ENCODE results near the gene GABRA1.

GABRA1 gene

DNA sequence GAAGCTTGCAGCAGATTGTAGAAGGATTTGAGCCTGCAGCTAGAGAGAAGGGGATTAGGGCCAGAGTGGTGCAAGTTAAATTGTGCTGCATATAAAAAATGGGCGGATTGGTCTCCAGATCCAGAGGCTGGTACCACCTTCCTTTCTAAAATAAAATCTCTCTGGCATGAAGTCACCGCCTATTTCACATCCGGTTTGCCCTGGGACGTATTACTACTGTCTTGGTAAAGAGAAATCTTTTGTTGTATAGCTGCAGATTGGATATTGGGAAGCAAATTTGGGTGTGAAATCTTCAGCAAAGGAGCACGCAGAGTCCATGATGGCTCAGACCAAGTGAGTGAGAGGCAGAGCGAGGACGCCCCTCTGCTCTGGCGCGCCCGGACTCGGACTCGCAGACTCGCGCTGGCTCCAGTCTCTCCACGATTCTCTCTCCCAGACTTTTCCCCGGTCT is at the start of gene GABRA1:
Gene GABRA1 (plus strand): TSS at position 180 of the 451 bp plus-strand sequence. CDS start 2,691 bp downstream, outside the sequence.
- DNase-seq (ENCODE audit: low read depth) = no peak

DNA sequence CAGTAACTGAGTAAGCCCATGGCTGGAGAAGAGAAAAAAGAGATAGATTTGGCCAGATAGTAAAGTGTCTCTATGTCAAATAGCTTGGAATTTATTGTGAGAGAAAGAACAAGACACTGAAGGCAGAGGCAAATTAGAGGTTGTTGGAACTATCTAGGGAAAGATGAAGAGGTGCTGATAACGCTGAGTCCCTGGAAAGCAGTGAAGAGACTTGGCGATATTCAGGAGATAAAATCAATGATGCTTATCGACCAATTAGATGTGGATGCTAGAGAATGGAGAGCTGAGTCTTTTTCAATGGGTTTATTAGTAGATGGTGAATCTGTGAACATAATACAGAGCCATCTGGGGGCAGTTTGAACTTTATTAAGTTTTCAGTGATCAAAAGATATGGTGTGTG is 48.6 kb upstream of the GABRA1 start:
- DNase-seq (ENCODE audit: low read depth) = no peak

DNA sequence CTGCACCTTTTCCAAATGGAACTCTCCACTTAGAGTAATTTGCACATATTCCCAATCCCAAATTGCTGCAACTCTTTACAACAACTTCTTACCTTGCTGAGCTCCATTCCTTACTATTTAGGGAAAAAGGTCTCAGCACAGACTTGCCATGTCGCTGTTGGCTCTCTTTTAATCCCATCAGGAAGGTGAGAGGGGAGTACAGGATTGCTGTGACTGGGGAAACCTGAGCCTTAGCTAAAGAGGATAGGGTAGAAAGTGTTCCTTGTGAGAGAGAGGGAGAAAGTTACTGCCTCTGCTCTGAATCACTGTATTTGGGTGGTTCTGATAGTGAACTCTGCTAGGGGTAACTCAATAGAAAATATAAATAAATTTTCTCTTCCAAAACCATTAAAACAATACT is 43.7 kb upstream of the GABRA1 start:
- no peak for DNase-seq (ENCODE audit: low read depth)

DNA sequence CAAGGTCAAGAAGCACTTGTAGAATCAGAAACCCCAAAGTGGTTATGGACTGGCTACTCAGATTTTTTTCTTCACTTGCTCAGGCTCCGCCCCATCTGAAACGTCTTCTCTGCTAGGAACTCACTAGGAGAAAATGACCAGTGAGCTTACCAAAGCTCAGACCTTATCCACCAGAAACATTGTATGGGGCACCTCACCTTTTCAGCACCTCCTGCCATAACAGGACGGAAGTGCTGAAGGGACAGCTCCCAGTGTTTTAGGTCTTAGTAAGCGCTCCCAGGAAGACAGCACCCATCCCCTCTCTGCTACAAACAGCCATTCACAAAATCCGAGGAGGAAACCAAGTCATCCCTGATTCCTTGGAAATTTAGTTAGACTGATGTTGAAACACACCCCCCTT is 1.2 kb upstream of the GABRA1 start:
- no peak for DNase-seq (ENCODE audit: low read depth)

DNA sequence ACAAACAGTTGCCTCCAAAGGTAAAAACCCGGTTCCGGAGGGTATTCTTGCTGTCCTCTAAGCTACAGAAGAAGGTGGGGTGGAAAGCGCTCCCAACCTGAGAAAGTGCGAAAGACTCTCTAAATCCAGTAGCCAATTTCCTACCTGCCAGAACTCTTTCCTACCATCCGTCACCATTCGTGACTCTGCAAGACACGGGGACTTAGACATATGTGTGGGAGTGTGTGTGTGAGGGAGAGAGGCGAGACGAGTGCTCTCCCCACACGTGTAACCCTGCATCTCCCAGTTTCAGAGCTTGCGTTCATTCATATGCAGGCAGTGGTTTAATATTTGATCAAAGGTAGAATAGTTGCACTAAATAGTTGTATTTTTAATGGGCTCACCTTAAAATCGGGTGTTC is 473 bp upstream of the GABRA1 start:
- no peak for DNase-seq (ENCODE audit: low read depth)

DNA sequence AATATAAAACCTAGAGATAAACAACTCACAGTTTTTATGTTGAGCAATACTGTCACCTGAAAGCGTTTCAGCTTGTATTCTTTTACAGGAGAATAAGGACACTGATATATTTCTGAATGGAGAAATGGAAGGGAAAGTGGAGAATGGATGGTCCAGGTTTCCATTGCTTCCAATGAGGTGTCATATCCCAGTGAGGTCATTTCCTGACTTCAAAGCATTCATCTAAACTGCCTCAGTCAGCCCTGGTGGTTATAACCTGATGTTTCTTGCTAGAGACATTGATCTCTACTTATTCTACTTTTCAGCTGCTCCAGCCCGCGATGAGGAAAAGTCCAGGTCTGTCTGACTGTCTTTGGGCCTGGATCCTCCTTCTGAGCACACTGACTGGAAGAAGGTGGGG is 2.6 kb downstream of the GABRA1 start:
- DNase-seq (ENCODE audit: low read depth) = no peak

DNA sequence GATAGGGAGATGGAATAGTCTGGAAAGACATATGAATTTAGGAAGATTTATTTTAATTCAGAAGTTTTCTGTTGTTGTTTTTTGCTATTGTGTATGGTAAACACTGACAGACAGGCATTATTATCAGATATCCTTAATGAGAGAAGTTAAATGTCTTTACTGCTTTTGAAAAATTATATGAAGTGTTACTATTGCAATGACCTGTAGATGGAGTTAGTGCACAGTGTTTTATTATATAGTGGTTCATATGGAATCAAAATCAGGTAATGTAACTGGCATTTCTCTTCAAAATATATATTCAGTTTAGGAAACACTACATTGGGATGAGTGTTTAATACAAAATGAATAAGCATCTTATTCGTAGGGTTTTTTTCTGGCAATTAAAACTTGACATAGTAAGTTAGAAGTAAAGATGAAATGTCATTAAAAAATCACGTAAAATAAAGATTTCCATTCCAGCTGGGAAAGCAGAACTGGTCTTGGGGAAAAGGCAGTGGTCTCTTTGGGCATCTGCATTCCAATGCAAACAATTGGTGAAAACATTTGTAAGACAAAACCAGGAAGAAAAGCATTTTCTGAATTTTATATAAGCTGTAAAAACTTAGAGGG is 3.9 kb downstream of the GABRA1 start:
- no peak for DNase-seq (ENCODE audit: low read depth)

DNA sequence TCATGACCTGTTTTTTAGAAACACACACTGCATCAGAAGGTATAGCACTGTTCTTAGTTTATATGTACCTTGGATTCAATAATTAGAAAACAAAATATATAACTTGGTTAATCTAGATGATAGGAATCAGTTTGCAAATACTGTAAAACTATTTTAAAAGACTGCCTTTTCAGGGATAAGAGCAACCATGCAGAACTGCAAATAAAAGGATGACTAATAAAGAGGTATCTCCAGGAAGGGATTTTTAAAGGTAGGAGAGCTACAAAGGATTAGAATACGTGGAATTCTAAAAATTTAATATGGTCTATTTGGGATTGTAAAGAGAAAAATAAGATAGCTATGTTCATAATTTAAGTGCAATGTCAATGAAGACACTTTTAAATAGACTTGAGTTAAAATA is 9.4 kb downstream of the GABRA1 start:
- no peak for DNase-seq (ENCODE audit: low read depth)

DNA sequence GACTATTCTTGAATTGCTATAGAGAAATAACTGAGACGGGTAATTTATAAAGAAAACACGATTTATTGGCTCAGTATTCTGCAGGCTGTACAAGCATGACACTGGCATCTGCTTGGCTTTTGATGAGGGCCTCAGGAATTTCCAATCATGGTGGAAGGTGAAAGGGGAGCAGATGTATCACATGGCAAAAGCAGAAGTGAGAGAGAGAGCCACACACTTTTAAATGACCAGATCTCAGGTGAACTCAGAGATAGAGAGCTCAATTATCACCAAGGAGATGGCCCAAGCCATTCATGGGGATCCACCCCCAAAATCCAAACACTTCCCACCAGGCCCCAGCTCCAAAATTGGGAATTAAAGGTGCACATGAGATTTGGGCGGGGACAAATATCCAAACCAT is 15.3 kb downstream of the GABRA1 start:
- DNase-seq (ENCODE audit: low read depth) = no peak

DNA sequence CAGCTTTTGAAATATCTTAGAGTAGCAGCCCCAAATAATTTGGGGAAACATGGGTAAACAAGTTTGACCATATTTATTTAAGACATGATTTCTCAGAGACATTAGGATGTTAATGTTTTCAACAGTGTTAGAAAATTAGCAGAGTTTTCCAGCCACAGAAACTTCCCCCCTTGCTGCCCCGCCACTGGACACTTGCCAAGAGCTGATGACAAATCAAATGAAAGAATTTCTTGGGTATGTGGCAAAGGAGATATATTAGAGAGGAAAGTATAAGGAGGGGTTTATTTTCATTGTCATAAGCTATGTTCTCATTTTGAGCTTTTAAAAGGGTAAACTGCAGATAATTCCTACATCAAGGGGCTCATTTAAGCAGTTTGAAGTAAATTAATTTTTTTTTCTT is 15.9 kb downstream of the GABRA1 start:
- DNase-seq (ENCODE audit: low read depth) = no peak

DNA sequence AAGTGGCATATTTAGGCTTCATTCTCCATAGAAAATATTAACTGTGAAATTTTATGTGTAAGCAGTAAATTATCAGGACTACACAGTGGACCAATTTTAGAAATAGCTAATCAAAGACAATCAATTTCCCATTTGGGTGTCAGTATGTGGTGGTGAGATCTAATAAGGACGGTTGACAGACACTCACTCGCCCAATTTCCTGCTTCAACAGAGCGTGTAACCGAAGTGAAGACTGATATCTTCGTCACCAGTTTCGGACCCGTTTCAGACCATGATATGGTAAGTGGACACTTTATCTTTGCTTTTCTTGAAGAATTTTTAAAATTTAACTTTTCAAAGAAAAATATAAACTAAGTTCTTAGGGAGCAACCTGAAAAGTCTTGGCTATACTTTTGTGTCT is 17.6 kb downstream of the GABRA1 start:
- DNase-seq (ENCODE audit: low read depth) = no peak

DNA sequence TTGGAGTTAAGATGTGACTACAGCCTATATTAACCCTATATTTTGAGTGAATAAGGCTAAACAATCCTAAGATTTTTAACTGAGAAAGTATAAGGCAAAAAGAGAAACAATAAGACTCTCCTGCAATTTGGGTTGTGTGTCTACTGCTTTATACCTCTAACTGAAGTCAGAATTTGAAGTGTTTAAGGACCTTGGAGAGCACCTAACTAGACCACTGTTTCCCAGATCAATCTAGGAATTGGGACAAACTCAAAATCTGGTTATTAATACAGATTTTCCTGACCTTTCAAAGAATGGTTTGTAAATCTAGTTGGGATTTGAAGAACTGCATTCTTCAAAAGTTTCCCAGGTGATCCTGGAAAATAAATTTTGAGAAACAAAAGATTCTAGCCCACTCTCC is 42.1 kb downstream of the GABRA1 start:
- DNase-seq (ENCODE audit: low read depth) = no peak

DNA sequence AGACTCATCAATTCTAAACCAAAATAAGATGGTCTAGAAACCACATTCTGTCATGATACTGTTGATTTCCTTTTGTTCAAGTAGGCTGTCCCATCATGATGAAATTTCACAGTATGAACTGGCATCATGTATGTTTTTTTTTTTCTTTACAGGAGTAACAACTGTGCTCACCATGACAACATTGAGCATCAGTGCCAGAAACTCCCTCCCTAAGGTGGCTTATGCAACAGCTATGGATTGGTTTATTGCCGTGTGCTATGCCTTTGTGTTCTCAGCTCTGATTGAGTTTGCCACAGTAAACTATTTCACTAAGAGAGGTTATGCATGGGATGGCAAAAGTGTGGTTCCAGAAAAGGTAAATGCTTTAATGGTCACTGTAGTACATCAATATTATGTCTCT is 47.6 kb downstream of the GABRA1 start:
- DNase-seq (ENCODE audit: low read depth) = no peak

DNA sequence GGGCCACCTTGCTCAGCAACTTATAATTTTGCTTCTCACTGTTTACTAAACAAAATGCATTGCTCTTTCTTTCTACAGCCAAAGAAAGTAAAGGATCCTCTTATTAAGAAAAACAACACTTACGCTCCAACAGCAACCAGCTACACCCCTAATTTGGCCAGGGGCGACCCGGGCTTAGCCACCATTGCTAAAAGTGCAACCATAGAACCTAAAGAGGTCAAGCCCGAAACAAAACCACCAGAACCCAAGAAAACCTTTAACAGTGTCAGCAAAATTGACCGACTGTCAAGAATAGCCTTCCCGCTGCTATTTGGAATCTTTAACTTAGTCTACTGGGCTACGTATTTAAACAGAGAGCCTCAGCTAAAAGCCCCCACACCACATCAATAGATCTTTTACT is 49.1 kb downstream of the GABRA1 start:
- DNase-seq (ENCODE audit: low read depth) = no peak

DNA sequence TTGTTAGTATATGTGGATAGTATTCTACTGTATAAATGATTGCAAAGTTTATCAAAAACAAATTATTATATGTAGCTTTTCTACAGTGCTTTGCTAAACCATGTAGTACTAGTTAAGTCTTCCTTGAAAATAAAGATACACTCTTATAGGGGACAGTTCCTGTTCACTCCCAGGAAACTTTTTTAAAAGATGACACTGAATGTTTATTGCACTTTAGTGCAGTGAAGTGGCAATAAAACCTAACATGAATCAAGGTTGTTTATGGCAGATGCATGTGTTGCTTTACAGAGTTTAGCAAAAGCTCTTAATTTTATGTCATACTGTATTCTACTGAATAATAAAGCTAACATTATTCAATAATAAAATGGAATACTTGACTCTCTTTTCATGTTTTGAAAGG is 51.7 kb downstream of the GABRA1 start:
- no peak for DNase-seq (ENCODE audit: low read depth)

DNA sequence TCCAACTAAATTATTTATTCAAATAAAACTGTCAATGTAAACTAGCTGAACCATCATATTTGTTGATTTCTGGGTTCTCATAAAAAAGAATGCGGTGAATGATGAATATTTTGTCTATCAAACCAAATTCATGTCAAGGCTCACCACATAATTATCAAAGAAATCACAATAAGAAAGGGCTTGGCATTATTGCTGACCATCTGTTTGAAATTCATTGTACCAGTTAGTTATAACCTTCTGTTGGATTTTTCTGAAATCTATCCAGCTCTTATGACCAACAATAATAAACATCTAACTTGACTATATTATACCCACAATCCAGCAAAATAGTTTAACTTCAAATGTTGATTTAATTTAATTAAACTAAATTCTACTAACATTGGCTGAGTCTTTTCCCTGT is 53.1 kb downstream of the GABRA1 start:
- no peak for DNase-seq (ENCODE audit: low read depth)

DNA sequence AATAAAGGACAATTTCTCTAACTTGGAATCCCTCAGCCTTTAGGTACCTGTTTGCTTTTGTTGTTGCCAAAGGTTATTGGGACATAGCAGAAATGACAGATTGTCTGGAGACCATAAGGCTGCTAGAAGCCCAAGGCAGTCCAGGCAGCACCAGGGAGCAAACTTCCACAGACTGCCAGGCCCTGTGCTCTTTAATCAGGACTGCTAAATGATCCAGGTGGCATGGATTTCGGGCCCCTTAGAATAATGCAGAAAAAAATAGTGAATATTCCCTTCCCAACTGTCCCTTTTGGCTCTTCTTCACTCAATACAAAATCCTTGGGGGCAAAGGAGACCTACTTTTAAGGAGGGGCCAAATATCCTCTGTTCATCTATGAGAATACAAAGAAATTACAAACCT is 73.9 kb downstream of the GABRA1 start:
- DNase-seq (ENCODE audit: low read depth) = no peak

DNA sequence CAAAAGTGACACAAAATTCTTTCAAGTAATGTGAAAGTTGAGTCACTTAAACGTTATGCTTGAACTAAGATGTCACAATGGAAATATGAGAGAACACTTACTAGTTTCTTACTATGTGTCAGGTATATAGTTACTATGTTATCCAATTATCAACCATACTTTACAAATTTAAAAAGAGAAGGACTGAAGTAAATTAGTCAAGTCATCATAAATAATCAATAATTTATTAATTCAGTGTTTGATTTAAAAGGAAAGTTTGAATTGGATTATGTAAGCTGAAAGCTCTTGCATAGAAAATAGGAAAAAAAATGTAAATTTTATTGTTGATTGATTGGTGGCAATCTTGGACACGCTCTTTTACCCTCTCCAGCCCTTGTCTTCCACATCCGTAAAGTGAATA is 76.3 kb downstream of the GABRA1 start:
- no peak for DNase-seq (ENCODE audit: low read depth)

DNA sequence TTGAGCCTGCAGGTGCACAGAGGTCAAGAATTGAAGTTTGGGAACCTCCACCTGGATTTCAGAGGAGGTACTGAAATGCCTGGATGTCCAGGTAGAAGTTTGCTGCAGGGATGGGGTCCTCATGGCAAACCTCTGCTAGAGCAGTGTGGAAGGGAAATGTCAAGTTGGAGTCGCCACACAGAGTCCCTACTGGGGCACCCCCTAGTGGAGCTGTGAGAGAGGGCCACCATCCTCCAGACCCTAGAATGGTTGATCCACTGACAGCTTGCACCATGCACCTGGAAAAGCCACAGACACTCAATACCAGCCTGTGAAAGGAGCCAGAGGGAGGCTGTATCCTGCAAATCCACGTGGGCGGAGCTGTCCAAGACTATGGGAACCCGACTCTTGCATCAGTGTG is 78.0 kb downstream of the GABRA1 start:
- no peak for DNase-seq (ENCODE audit: low read depth)

DNA sequence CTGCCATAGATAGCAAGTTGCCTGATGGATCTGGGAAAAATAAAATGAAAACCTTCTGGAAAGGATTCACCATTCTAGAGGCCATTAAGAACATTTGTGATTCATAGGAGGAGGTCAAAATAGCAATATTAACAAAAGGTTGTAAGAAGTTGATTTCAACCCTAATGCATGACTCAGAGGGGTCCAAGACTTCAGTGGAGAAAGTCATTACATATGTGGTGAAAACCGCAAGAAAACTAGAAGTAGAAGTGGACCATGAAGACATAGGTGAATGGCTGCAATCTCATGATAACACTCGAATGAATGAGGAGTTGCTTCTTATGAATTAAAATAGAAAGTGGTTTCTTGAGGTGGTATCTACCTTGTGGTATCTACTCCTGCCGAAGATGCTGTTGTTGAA is 86.6 kb downstream of the GABRA1 start:
- DNase-seq (ENCODE audit: low read depth) = no peak

DNA sequence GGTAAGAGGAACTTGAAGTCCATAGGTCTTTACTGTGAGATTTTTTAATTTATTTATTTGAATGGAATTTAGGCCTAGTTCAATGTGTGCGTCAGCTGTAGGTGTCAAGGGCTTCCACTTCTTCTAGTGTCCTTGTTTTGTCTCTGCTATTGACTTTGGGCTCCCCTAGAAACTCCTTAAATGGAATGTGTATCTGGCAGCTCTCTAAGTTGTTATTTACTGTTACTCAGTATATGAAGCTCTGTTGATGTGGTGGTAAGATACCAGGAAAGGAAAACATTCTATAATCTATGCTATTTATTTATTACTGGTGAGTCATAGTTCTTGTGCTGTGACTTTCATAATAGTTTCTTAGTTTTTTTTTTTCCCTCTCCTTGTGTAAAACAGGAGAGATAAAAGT is 97.1 kb downstream of the GABRA1 start:
- no peak for DNase-seq (ENCODE audit: low read depth)

DNA sequence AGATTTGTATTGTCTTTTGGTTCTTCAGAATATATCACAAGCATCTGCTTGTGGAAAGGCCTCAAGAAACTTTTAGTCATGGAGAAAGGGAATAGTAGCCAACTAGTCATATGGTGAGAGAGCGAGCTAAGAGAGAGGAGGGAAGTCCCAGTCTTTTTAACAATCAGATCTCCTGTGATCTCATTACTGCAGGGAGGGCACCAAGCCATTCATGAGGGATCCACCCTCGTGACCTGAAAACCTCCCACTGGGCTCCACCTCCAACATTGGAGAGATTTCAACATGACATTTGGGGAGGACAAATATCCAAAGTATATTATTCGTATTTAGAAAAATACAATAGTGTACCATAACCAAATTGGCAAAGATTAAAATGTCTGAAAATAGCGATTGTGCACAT is 99.0 kb downstream of the GABRA1 start:
- DNase-seq (ENCODE audit: low read depth) = no peak
